Measurements from ENCODE around the gene RASA3. TPM values are rescaled to one million over a fixed set of nuclear protein-coding genes. Genes with fewer than 3 reads are reported as not detected.

RASA3 gene
- total RNA-seq, 1 donor from 2014 or later: 11.7 TPM

- no peak for DNase-seq (ENCODE audit: low spot score)
These were observed 97.2 kb downstream of the RASA3 start for GRCh38 chr13:114035186-114035582.

DNA sequence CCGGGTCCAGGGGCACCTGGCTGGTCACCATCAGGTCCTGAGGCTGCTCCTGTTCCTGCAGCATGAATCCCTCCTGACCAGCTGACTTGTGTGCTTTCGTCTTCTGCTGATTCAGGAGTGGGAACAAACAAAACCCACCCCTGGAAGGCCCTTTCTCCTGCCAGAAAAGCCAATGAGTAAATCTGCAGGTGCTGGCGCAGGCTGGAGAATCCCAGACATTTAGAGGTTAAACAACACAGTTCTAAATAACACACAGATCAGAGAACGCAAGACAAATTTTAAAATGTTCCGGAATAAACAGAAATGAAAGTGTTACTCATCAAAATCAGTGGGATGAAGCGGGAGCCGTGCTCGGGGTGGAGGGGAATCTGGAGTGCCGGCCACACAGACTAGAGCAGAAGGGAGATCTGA, 97.9 kb downstream of the RASA3 start:
- no peak for DNase-seq (ENCODE audit: low spot score)

- DNase-seq (ENCODE audit: low spot score): no peak
These were observed 98.7 kb downstream of the RASA3 start for GRCh38 chr13:114033541-114034315.

DNA sequence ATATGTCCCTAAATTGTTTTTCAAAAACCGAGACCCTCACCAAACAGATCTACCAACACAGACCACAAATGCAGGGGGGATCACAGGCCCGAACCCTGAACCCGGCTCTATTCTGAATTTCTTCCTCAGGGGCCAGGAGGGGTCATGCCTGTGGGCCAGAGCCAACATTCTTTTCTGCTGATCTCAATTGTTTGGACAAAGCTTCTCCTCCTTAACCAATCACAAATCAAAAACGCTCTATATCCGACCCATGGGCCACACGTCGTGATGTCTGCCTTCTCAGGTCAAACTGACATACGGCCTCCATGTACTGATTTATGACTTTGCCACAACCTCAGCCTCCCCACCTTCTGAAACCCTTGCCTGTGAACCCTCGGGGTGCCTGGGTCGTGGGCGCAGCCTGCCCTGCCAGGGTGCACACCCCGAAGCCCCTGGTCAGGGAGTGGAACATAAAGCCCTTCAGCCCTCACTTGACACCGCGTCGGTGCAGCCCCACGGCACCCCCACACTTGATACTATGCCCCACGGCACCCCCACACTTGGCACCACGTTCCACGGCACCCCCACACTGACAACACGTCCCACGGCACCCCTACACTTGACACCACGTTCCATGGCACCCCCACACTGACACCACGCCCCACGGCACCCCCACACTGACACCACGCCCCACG, 100.2 kb downstream of the RASA3 start:
- no peak for DNase-seq (ENCODE audit: low spot score)

- DNase-seq (ENCODE audit: low spot score): no peak
These were observed 100.8 kb downstream of the RASA3 start for GRCh38 chr13:114031631-114032030.

DNA sequence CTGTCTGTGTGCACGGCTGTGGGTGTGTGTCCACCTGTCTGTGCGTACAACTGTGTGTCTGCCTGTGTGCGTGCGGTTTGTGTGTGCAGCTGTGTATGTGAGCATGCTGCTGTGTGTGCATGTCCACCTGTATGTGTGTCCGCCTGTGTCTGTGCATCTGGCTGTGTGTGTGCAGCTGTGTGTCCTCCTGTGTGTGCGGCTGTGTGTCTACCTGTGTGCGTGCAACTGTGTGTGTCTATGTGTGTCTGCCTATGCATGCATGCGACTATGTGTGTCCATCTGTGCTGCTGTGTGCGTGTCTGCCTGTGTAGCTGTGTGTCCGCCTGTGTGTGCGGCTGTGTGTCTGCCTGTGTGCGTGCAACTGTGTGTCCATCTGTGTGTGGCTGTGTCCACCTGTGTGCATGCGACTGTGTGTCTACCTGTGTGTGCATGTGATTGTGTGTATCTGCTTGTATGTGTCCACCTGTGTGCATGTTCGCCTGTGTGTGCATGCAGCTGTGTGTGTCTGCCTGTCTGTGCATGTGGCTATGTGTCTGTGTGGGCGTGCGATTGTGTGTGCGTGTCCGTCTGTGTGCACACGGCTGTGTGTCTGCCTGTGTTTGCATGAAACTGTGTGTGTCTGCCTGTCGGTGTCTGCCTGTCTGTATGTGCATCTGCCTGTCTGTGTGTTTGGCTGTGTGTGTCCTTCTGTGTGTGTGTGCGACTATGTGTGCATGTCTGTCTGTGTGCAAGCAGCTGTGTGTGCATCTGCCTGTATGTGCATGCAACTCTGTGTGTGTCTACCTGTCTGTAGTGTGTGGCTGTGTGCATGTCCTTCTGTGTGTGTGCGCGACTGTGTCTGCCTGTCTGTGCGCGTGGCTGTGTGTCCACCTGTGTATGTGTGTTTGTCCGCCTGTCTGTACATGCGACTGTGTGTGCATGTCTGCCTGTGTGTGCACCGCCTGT, 101.5 kb downstream of the RASA3 start:
- DNase-seq (ENCODE audit: low spot score): no peak

- no peak for DNase-seq (ENCODE audit: low spot score)
These were observed 102.4 kb downstream of the RASA3 start for GRCh38 chr13:114029866-114030625.

DNA sequence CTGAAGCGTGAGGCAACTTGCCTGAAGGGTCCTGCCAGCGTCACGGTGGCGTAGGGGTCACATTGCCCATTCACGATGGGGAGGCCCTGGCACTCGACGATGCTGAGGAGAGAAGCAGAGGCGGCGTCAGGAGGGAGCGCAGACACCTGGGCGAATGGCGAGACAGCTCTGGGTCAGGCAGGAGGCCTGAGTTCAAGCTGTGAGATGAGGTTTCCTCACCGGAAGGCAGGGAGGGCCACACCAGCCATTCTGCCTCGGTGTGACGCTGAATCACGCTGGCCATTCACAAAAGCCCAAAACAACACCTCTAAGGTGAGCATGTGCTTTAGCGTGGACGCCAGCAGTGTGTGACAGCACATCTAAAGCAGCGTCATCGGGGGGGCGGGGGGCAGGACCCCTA, 104.6 kb downstream of the RASA3 start:
- no peak for DNase-seq (ENCODE audit: low spot score)

DNA sequence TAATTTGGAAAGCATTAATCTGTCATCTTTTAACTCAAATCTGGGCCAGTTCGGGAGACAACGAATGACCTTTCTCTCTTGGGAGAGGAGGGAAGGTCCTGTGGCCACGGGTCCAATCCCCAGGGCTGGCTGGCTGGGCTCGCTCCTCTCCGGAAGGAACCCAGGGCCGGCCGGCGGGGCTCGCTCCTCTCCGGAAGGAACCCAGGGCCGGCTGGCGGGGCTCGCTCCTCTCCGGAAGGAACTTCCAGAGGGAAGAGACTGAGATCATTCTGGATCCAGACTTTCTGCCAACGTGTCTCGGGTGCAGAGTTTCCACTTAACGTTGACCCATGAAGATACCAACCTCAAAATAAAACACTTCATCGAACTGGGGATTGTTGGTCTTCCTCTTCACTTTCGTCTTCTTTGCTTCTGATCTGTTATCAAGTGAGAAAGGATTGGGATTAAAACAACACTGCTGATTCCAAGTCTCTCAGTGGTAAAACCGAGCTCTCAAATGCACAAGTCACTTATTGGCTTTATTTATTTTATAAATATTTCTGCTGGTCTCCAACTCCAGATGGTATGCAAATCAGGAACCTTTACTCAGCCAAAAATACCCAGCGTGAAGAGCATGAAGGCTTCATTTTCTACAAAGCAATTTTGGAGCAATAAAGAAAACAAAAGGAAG, 105.2 kb downstream of the RASA3 start:
- no peak for DNase-seq (ENCODE audit: low spot score)

DNA sequence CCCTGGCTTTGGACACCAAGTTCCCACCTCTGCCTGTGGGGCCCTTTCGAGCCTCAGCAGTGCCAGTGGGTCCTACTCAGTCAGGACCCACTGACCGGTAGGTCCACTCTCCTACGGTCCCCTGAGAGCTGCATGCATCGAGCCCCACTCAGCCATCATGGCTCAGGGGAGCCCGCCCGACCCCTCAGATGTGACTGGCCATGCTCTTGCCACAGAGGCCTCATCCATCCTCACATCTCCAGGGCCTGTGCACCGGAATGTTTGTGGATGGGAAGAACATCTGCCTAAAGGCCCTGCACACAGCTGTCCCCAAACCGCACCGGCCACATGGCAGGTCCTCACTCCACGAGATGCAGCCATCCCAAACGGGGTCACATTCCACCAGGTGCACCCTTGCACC, 105.9 kb downstream of the RASA3 start:
- no peak for DNase-seq (ENCODE audit: low spot score)

DNA sequence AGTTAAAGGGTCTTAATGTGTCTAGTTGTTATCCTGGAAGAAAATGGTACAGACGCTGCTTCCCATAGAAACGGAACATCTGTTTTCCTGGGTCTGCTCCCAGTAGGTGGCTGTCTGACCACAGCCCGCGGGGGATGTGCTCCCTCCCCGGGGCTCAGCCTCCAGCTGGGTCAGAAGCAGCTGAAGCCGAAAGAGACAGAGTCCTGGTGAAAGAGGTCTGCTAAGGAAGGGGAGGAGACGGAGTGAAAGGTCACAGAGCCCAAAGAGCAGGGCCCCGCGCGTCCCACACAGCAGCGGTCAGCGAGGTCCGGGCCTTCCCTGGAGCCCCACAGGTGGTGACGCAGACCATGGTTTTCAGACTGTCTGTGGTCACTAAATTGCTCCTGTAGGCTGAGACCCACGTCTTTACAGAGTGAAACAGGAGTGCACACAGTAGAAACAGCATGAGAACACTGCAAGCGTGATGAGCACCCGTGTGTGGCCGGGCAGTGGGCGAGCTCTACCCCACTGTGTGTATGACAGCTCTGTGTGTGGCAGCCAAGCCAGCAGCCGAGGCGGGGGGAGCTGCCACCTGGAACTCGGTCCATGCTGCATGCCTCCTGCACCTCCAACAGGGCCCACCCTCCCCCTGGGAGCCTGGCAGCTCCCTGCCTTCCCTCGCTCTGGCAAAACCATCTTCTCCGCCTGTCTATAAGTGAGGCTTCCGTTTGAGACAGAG, 106.5 kb downstream of the RASA3 start:
- peak; percentile 28 for DNase-seq (ENCODE audit: low spot score)

GRCh38 chr13:114025405-114025713, 107.1 kb downstream of the RASA3 start:
- no peak for DNase-seq (ENCODE audit: low spot score)

GRCh38 chr13:114024603-114025404, 107.6 kb downstream of the RASA3 start:
- DNase-seq (ENCODE audit: low spot score): no peak

- DNase-seq (ENCODE audit: low spot score): no peak
These were observed 108.5 kb downstream of the RASA3 start for GRCh38 chr13:114023716-114024602.

DNA sequence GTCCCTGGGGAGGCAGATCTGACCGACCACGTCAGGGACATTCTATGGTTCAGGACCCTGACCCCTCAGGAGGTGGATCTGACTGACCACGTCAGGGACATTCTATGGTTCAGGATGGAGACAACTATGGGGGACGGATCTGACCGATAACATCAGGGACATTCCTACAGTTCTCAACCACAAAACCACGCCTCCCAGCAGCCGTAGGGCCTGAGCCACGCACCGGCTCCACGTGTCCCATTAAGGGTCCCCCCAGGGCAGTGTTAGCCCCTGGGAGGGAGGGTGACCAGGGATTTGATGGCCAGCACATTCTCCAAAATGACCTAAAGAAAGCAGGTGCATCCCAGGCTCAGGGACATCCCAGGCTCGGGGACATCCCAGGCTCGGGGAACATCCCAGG, 109.5 kb downstream of the RASA3 start:
- DNase-seq (ENCODE audit: low spot score): no peak

GRCh38 chr13:114022309-114022669, 110.1 kb downstream of the RASA3 start:
- DNase-seq (ENCODE audit: low spot score): no peak

- DNase-seq (ENCODE audit: low spot score): no peak
These were observed 110.7 kb downstream of the RASA3 start for GRCh38 chr13:114021464-114022308.

Data from mucosa of gallbladder (tissue), 1 donor.